GM19193 (cell line): ENCODE measurements around the gene CACNA1A.

Source experiments
- POLR2A ChIP-seq: IDR thresholded peaks from 4 replicates; pipeline ENCODE4 v1.6.1; 2011; ENCODE audit not compliant: insufficient read depth, insufficient read length; ENCODE audit errors: extremely low read depth

CACNA1A gene

GRCh38 chr19:13171146-13171545 lies 335.1 kb downstream of the CACNA1A start:
- no peak for TF ChIP-seq POLR2A

GRCh38 chr19:13169769-13170168 lies 336.5 kb downstream of the CACNA1A start:
- no peak for TF ChIP-seq POLR2A

- no peak for TF ChIP-seq POLR2A
Measured at GRCh38 chr19:13165162-13165997, 340.9 kb downstream of the CACNA1A start.

GRCh38 chr19:13164343-13165161 lies 341.7 kb downstream of the CACNA1A start:
- TF ChIP-seq POLR2A: peak; percentile 33

- TF ChIP-seq POLR2A: no peak
Measured at GRCh38 chr19:13163609-13164342, 342.5 kb downstream of the CACNA1A start.

- TF ChIP-seq POLR2A: peak; percentile 77
Measured at GRCh38 chr19:13162724-13163608, 343.3 kb downstream of the CACNA1A start.

GRCh38 chr19:13160557-13160956 lies 345.7 kb downstream of the CACNA1A start:
- no peak for TF ChIP-seq POLR2A

- no peak for TF ChIP-seq POLR2A
Measured at GRCh38 chr19:13159713-13160112, 346.6 kb downstream of the CACNA1A start.
